ENCODE data around the gene ARHGDIA.

Gene ARHGDIA

DNA sequence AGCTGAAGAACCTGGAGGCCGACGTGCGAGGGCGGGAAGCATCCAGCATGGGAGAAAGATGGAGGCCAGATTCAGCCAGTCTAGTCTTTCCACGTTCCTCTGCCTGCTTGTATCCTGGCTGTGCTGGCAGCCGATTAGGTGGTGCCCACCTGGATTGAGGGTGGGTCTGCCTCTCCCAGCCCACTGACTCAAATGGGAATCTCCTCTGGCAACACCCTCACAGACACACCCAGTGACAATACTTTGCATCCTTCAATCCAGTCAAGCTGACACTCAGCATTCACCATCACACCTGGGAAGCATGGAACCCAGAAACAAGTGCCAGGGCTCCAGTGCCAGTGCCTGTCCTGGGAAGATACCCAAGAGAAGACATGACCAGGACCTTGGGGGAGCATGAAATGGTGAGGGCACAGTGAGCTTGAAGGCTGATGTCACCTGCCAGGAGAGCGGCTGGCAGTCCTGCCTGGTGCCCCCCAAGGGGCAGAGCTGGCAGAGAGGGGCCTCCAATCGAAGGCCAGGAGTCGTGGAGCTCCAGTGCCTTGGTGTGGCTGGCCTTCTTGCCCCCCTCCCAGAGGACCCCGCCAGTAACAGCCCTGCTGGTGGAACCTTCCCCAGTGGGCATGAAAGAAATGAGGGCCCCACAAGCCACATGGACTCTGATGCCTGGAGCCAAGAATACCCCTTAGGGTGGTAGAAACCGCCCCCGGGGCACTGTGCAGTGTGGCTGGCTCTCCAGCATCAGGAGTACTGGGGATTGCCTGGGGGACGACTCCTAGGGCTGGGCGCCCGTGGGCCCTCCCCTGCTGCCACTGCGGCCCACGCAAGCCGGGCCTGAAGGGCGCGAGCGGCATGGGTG, 30.3 kb upstream of the ARHGDIA start:
- Histone ChIP-seq H3K9me3 (ENCODE audit: control insufficient read depth in 5 of 5, low read length in 5 of 5) (no peaks in the 10 kb centered on the region), H3K27me3 (ENCODE audit: control insufficient read depth in 5 of 5, insufficient read depth in 4 of 5, low read length in 5 of 5) (peaks cover 0 to 3% (median 0%) of the 10 kb centered on the region in 5 donors), H3K36me3 (ENCODE audit: control insufficient read depth in 5 of 5, insufficient read depth in 5 of 5, low read length in 5 of 5) (peaks cover 0 to 69% (median 52%) of the 10 kb centered on the region in 5 donors), H3K4me3 (ENCODE audit: low read depth in 1 of 5, low read length in 5 of 5) (peak overlapping the region in 2 of 5 donors; percentile 18 to 52), H3K4me1 (ENCODE audit: control insufficient read depth in 5 of 5, insufficient read depth in 5 of 5, low read length in 5 of 5) (peaks cover 0 to 19% (median 11%) of the 10 kb centered on the region in 5 donors), H3K9ac (ENCODE audit: low read length in 5 of 5) (no peak overlapping the region), H3K27ac (ENCODE audit: low read depth, low read length) (no peak overlapping the region)

GRCh38 chr17:81900181-81900820, 29.2 kb upstream of the ARHGDIA start:
- H3K9ac ChIP-seq (ENCODE audit: low read length in 5 of 5), result no peak overlapping the region
- no peak overlapping the region for H3K4me3 ChIP-seq (ENCODE audit: low read depth in 1 of 5, low read length in 5 of 5)
- peaks cover 0 to 3% (median 0%) of the 10 kb centered on the region in 5 donors for H3K27me3 ChIP-seq (ENCODE audit: control insufficient read depth in 5 of 5, insufficient read depth in 4 of 5, low read length in 5 of 5)
- H3K36me3 ChIP-seq (ENCODE audit: control insufficient read depth in 5 of 5, insufficient read depth in 5 of 5, low read length in 5 of 5), result peaks cover 0 to 65% (median 51%) of the 10 kb centered on the region in 5 donors
- peaks cover 0 to 19% (median 11%) of the 10 kb centered on the region in 5 donors for H3K4me1 ChIP-seq (ENCODE audit: control insufficient read depth in 5 of 5, insufficient read depth in 5 of 5, low read length in 5 of 5)
- H3K27ac ChIP-seq (ENCODE audit: low read depth, low read length), result no peak overlapping the region
- no peaks in the 10 kb centered on the region for H3K9me3 ChIP-seq (ENCODE audit: control insufficient read depth in 5 of 5, low read length in 5 of 5)

- peaks cover 0 to 64% (median 51%) of the 10 kb centered on the region in 5 donors for H3K36me3 ChIP-seq (ENCODE audit: control insufficient read depth in 5 of 5, insufficient read depth in 5 of 5, low read length in 5 of 5)
- no peak overlapping the region for H3K4me3 ChIP-seq (ENCODE audit: low read depth in 1 of 5, low read length in 5 of 5)
- H3K9ac ChIP-seq (ENCODE audit: low read length in 5 of 5), result no peak overlapping the region
- H3K27ac ChIP-seq (ENCODE audit: low read depth, low read length), result no peak overlapping the region
- no peaks in the 10 kb centered on the region for H3K9me3 ChIP-seq (ENCODE audit: control insufficient read depth in 5 of 5, low read length in 5 of 5)
- H3K27me3 ChIP-seq (ENCODE audit: control insufficient read depth in 5 of 5, insufficient read depth in 4 of 5, low read length in 5 of 5), result peaks cover 0 to 3% (median 0%) of the 10 kb centered on the region in 5 donors
- H3K4me1 ChIP-seq (ENCODE audit: control insufficient read depth in 5 of 5, insufficient read depth in 5 of 5, low read length in 5 of 5), result peaks cover 0 to 19% (median 11%) of the 10 kb centered on the region in 5 donors
Measured at GRCh38 chr17:81899514-81900166, 28.5 kb upstream of the ARHGDIA start.

GRCh38 chr17:81898885-81899284, 27.7 kb upstream of the ARHGDIA start:
- peaks cover 0 to 19% (median 11%) of the 10 kb centered on the region in 5 donors for H3K4me1 ChIP-seq (ENCODE audit: control insufficient read depth in 5 of 5, insufficient read depth in 5 of 5, low read length in 5 of 5)
- H3K27me3 ChIP-seq (ENCODE audit: control insufficient read depth in 5 of 5, insufficient read depth in 4 of 5, low read length in 5 of 5), result peaks cover 0 to 3% (median 0%) of the 10 kb centered on the region in 5 donors
- no peak overlapping the region for H3K4me3 ChIP-seq (ENCODE audit: low read depth in 1 of 5, low read length in 5 of 5)
- H3K36me3 ChIP-seq (ENCODE audit: control insufficient read depth in 5 of 5, insufficient read depth in 5 of 5, low read length in 5 of 5), result peaks cover 0 to 63% (median 50%) of the 10 kb centered on the region in 5 donors
- H3K9ac ChIP-seq (ENCODE audit: low read length in 5 of 5), result no peak overlapping the region
- H3K27ac ChIP-seq (ENCODE audit: low read depth, low read length), result no peak overlapping the region
- H3K9me3 ChIP-seq (ENCODE audit: control insufficient read depth in 5 of 5, low read length in 5 of 5), result no peaks in the 10 kb centered on the region

- Histone ChIP-seq H3K4me1 (ENCODE audit: control insufficient read depth in 5 of 5, insufficient read depth in 5 of 5, low read length in 5 of 5) (peaks cover 0 to 19% (median 11%) of the 10 kb centered on the region in 5 donors), H3K27ac (ENCODE audit: low read depth, low read length) (no peak overlapping the region), H3K9ac (ENCODE audit: low read length in 5 of 5) (no peak overlapping the region), H3K4me3 (ENCODE audit: low read depth in 1 of 5, low read length in 5 of 5) (no peak overlapping the region), H3K9me3 (ENCODE audit: control insufficient read depth in 5 of 5, low read length in 5 of 5) (no peaks in the 10 kb centered on the region), H3K27me3 (ENCODE audit: control insufficient read depth in 5 of 5, insufficient read depth in 4 of 5, low read length in 5 of 5) (peaks cover 0 to 3% (median 0%) of the 10 kb centered on the region in 5 donors), H3K36me3 (ENCODE audit: control insufficient read depth in 5 of 5, insufficient read depth in 5 of 5, low read length in 5 of 5) (peaks cover 0 to 68% (median 50%) of the 10 kb centered on the region in 5 donors)
Measured at GRCh38 chr17:81898029-81898866, 27.1 kb upstream of the ARHGDIA start.

DNA sequence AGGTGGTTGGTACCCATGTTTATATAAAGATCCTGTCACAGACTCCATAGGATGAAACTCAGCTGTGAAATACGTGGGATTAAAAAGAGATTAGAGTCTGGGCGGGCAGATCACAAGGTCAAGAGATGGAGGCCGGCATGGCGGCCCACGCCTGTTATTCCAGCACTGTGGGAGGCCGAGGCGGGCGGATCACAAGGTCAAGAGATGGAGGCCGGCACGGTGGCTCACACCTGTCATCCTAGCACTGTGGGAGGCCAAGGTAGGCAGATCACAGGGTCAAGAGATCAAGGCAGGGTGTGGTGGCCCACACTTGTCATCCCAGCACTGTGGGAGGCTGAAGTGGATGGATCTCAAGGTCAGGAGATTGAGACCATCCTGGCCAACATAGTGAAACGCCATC, 24.3 kb upstream of the ARHGDIA start:
- Histone ChIP-seq H3K27ac (ENCODE audit: low read depth, low read length) (no peak overlapping the region), H3K36me3 (ENCODE audit: control insufficient read depth in 5 of 5, insufficient read depth in 5 of 5, low read length in 5 of 5) (peaks cover 0 to 64% (median 49%) of the 10 kb centered on the region in 5 donors), H3K27me3 (ENCODE audit: control insufficient read depth in 5 of 5, insufficient read depth in 4 of 5, low read length in 5 of 5) (no peaks in the 10 kb centered on the region), H3K9me3 (ENCODE audit: control insufficient read depth in 5 of 5, low read length in 5 of 5) (no peaks in the 10 kb centered on the region), H3K4me3 (ENCODE audit: low read depth in 1 of 5, low read length in 5 of 5) (no peak overlapping the region), H3K4me1 (ENCODE audit: control insufficient read depth in 5 of 5, insufficient read depth in 5 of 5, low read length in 5 of 5) (peaks cover 2 to 17% (median 16%) of the 10 kb centered on the region in 5 donors), H3K9ac (ENCODE audit: low read length in 5 of 5) (no peak overlapping the region)

DNA sequence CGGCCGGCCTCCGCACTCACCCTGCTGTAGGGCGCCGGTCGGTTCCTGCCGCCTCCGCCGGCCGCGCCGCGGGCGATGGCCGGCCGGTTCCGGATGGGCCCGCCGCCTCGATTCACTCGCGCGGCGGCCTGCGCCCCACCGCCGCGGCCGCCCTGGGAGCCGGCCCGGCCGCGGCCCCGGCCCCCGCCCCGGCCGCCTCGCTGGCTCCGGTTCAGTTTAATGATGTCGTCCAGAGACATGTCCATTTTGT, 20.1 kb upstream of the ARHGDIA start:
- Histone ChIP-seq H3K4me3 (ENCODE audit: low read depth in 1 of 5, low read length in 5 of 5) (peak overlapping the region in 4 of 5 donors; percentile 76 to 86 (median 79)), H3K36me3 (ENCODE audit: control insufficient read depth in 5 of 5, insufficient read depth in 5 of 5, low read length in 5 of 5) (peaks cover 0 to 56% (median 46%) of the 10 kb centered on the region in 5 donors), H3K9ac (ENCODE audit: low read length in 5 of 5) (peak overlapping the region in 2 of 5 donors; percentile 90 to 93)

GRCh38 chr17:81890447-81891302, 19.5 kb upstream of the ARHGDIA start:
- Histone ChIP-seq H3K4me3 (ENCODE audit: low read depth in 1 of 5, low read length in 5 of 5) (peak overlapping the region; percentile 76 to 86 (median 79)), H3K4me1 (ENCODE audit: control insufficient read depth in 5 of 5, insufficient read depth in 5 of 5, low read length in 5 of 5) (peaks cover 5 to 28% (median 25%) of the 10 kb centered on the region in 5 donors), H3K9ac (ENCODE audit: low read length in 5 of 5) (peak overlapping the region; percentile 81 to 93 (median 90)), H3K9me3 (ENCODE audit: control insufficient read depth in 5 of 5, low read length in 5 of 5) (no peaks in the 10 kb centered on the region), H3K36me3 (ENCODE audit: control insufficient read depth in 5 of 5, insufficient read depth in 5 of 5, low read length in 5 of 5) (peaks cover 0 to 60% (median 51%) of the 10 kb centered on the region in 5 donors), H3K27ac (ENCODE audit: low read depth, low read length) (peak overlapping the region; percentile 54), H3K27me3 (ENCODE audit: control insufficient read depth in 5 of 5, insufficient read depth in 4 of 5, low read length in 5 of 5) (no peaks in the 10 kb centered on the region)

More for the DNA sequence above, 20.1 kb upstream of the ARHGDIA start:
- no peaks in the 10 kb centered on the region for H3K27me3 ChIP-seq (ENCODE audit: control insufficient read depth in 5 of 5, insufficient read depth in 4 of 5, low read length in 5 of 5)
- H3K4me1 ChIP-seq (ENCODE audit: control insufficient read depth in 5 of 5, insufficient read depth in 5 of 5, low read length in 5 of 5), result peaks cover 5 to 28% (median 25%) of the 10 kb centered on the region in 5 donors
- peak overlapping the region; percentile 54 for H3K27ac ChIP-seq (ENCODE audit: low read depth, low read length)
- H3K9me3 ChIP-seq (ENCODE audit: control insufficient read depth in 5 of 5, low read length in 5 of 5), result no peaks in the 10 kb centered on the region

GRCh38 chr17:81889602-81890001, 18.5 kb upstream of the ARHGDIA start:
- Histone ChIP-seq H3K4me1 (ENCODE audit: control insufficient read depth in 5 of 5, insufficient read depth in 5 of 5, low read length in 5 of 5) (peaks cover 5 to 32% (median 30%) of the 10 kb centered on the region in 5 donors), H3K9me3 (ENCODE audit: control insufficient read depth in 5 of 5, low read length in 5 of 5) (no peaks in the 10 kb centered on the region), H3K27ac (ENCODE audit: low read depth, low read length) (no peak overlapping the region), H3K4me3 (ENCODE audit: low read depth in 1 of 5, low read length in 5 of 5) (no peak overlapping the region), H3K9ac (ENCODE audit: low read length in 5 of 5) (peak overlapping the region in 1 of 5 donors; percentile 43), H3K36me3 (ENCODE audit: control insufficient read depth in 5 of 5, insufficient read depth in 5 of 5, low read length in 5 of 5) (peaks cover 0 to 60% (median 49%) of the 10 kb centered on the region in 5 donors), H3K27me3 (ENCODE audit: control insufficient read depth in 5 of 5, insufficient read depth in 4 of 5, low read length in 5 of 5) (no peaks in the 10 kb centered on the region)

Data from subcutaneous abdominal adipose tissue (tissue), 5 donors.